Astrocyte of the spinal cord (primary cell): Measurements from ENCODE around the gene CHST14.

Source experiments
- DNase-seq: peaks from one replicate; pipeline ENCODE4 v3.0.0; 2011; ENCODE audit warnings: low read depth, low spot score
- H3K4me3 ChIP-seq: 2 replicates; pipeline ENCODE4 v1.5.1; 2011; ENCODE audit warnings: low read depth, mild to moderate bottlenecking, low read length, moderate library complexity
- CTCF ChIP-seq: IDR thresholded peaks from 2 replicates; pipeline ENCODE4 v1.5.1; 2012; ENCODE audit warnings: low read depth, mild to moderate bottlenecking, low read length, inconsistent platforms
- in situ Hi-C: cut with HindIII; loops from 2 replicates; pipeline ENCODE4 v1.10.0; 2017; ENCODE audit warnings: low sequenced_read_pairs

Gene CHST14

GRCh38 chr15:40428185-40428584 lies 42.6 kb upstream of the CHST14 start:
- TF ChIP-seq CTCF = no peak
- in situ Hi-C loops = no loop called here
- H3K4me3 ChIP-seq = no peak overlapping the region
- DNase-seq = no peak

GRCh38 chr15:40429068-40429710 lies 41.6 kb upstream of the CHST14 start:
- no peak for DNase-seq
- in situ Hi-C loops = no loop called here
- H3K4me3 ChIP-seq = no peak overlapping the region
- TF ChIP-seq CTCF = no peak

- DNase-seq = no peak
- TF ChIP-seq CTCF = no peak
- in situ Hi-C loops = no loop called here
- H3K4me3 ChIP-seq = no peak overlapping the region
Observed at GRCh38 chr15:40430271-40430805, 40.4 kb upstream of the CHST14 start.

- in situ Hi-C loops = no loop called here
- no peak overlapping the region for H3K4me3 ChIP-seq
- TF ChIP-seq CTCF = no peak
- no peak for DNase-seq
Observed at GRCh38 chr15:40435023-40435709, 35.6 kb upstream of the CHST14 start.

GRCh38 chr15:40435710-40436089 lies 35.1 kb upstream of the CHST14 start:
- in situ Hi-C loops = no loop called here
- no peak for DNase-seq
- no peak for TF ChIP-seq CTCF
- H3K4me3 ChIP-seq = no peak overlapping the region

- no peak for DNase-seq
- TF ChIP-seq CTCF = no peak
- in situ Hi-C loops = no loop called here
- peak overlapping the region; percentile 35 for H3K4me3 ChIP-seq
Observed at GRCh38 chr15:40436116-40436891, 34.5 kb upstream of the CHST14 start.
